Testis (tissue), 3 donors: Measurements from ENCODE around the gene GNAT1. TPM values are rescaled to one million over a fixed set of nuclear protein-coding genes. Genes with fewer than 3 reads are reported as not detected.

Experiments
- DNase-seq: peaks from one replicate; pipeline ENCODE4 v3.0.0-alpha.2; 2019
- H3K27ac ChIP-seq, 2 donors: fragments of 200-600 bp; sonication (generic); one replicate each; pipeline ENCODE4 v1.5.1; 2019
- H3K27me3 ChIP-seq: fragments of 200-600 bp; sonication (generic); one replicate; pipeline ENCODE4 v1.5.1; 2019
- H3K36me3 ChIP-seq: fragments of 200-600 bp; sonication (generic); one replicate; pipeline ENCODE4 v1.5.1; 2017; ENCODE audit warnings: low read depth; ENCODE audit errors: missing control alignments
- H3K4me1 ChIP-seq: fragments of 200-600 bp; sonication (generic); one replicate; pipeline ENCODE4 v1.5.1; 2019
- H3K4me3 ChIP-seq, 2 donors: fragments of 200-600 bp; sonication (generic); one replicate each; pipeline ENCODE4 v1.5.1; 2017 to 2019
- H3K9me3 ChIP-seq: fragments of 200-600 bp; sonication (generic); one replicate; pipeline ENCODE4 v1.5.1; 2017
- POLR2A ChIP-seq: fragments of 450-650 bp; IDR thresholded peaks from one replicate; pipeline ENCODE4 v1.6.1; 2017; ENCODE audit warnings: antibody characterized with exemption, mild to moderate bottlenecking, moderate library complexity
- WGBS, 2 donors: methylation state at CpG; one replicate each; pipeline ENCODE4 v1.1.5; 2018; 5-methylcytosine and 5-hydroxymethylcytosine counted together
- intact Hi-C: fragments of 100-400 bp; cut with DNase I; formaldehyde crosslinking; loops from one replicate; pipeline ENCODE4 v1.15.1; 2023; ENCODE audit warnings: low total_unique reads
- polyA plus RNA-seq: library from polyadenylated mRNA; stranded (reverse); fragments of 350-450 nt; fragmentation: Illumina TruSeq; extraction: RNeasy Lipid Tissue Mini Kit (QIAGEN cat#74804); gene quantifications from one replicate; pipeline ENCODE4 v1.2.3, GENCODE V29; 2014; ENCODE audit warnings: low read depth, low replicate concordance; ENCODE audit not compliant: insufficient read depth
- total RNA-seq, 2 donors: library from RNA; depleted of rRNA; stranded (reverse); fragments of >200 nt; gene quantifications; one replicate each; pipeline ENCODE4 v1.2.3, GENCODE V29; 2016
- TF ChIP-seq, protein P1 (sequence below), 3 experiments: fragments of 450-650 bp in 2 of 3; fragments of 200-600 bp in 1 of 3; sonication (generic) in 1 of 3; IDR thresholded peaks; one replicate each; pipeline ENCODE4 v1.5.1; 2016 to 2019; ENCODE audit warnings: antibody characterized with exemption in 3 of 3, mild to moderate bottlenecking in 2 of 3, moderate library complexity in 1 of 3

Gene GNAT1
- total and polyA plus RNA-seq, 3 donors from 2014 or later: 0.93 to 2.3 (median 1.2) TPM

DNA sequence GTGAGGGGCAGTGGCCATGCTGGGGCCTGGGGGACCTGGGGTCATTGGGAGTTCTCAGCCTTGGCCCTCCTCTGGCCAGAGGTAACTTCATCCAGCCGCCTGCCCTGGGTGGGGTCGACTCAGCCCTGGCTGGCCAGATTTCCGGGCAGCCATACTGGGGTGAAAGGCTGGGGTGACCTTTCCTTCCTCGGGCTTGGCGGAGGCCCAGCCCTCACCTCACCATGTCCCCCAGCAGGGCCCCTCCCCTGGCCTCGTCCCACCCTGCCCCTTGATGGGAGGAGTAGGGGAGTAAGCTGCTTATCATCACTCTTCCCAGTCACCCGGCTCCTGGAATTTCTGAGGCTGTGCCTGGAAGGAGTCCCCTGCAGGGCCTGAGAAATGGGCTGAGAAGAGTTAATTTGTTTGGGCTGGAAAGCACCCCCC is 30.8 kb upstream of the GNAT1 start:
- H3K36me3 ChIP-seq: no peaks in the 10 kb centered on the region
- WGBS, 2 donors: 42 to 53% methylated on average over 3 to 7 of the region's 7 CpGs
- H3K4me3 ChIP-seq: no peak overlapping the region
- DNase-seq: no peak
- no peak for TF ChIP-seq POLR2A
- TF ChIP-seq, protein P1, sequence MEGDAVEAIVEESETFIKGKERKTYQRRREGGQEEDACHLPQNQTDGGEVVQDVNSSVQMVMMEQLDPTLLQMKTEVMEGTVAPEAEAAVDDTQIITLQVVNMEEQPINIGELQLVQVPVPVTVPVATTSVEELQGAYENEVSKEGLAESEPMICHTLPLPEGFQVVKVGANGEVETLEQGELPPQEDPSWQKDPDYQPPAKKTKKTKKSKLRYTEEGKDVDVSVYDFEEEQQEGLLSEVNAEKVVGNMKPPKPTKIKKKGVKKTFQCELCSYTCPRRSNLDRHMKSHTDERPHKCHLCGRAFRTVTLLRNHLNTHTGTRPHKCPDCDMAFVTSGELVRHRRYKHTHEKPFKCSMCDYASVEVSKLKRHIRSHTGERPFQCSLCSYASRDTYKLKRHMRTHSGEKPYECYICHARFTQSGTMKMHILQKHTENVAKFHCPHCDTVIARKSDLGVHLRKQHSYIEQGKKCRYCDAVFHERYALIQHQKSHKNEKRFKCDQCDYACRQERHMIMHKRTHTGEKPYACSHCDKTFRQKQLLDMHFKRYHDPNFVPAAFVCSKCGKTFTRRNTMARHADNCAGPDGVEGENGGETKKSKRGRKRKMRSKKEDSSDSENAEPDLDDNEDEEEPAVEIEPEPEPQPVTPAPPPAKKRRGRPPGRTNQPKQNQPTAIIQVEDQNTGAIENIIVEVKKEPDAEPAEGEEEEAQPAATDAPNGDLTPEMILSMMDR (IDR thresholded peaks at IDR 0.05): no peak
- no peaks in the 10 kb centered on the region for H3K27me3 ChIP-seq
- H3K27ac ChIP-seq: no peak overlapping the region
- intact Hi-C loops: no loop called here
- no peaks in the 10 kb centered on the region for H3K9me3 ChIP-seq
- peaks cover 40% of the 10 kb centered on the region for H3K4me1 ChIP-seq

DNA sequence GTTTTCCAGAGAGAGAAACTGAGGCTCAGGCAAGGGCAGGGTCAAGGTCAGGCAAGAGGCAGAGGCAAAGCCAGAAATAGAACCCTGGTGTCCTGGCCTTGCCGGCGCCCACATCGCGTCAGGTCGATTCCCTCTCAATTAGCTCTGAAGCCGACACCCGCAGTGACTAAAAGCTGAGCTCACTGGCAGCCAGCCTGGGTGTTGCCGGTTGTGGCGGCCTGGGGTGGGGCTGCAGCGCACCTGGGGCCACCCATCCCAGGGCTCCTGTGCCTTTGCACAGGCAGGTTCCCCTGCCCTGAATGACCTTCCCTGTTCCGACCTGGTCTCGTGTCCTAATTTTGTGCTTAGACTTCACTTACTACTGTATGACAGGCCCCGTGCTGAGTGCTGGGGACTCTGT is 30.1 kb upstream of the GNAT1 start:
- Histone ChIP-seq H3K27me3 (no peaks in the 10 kb centered on the region), H3K4me3 (no peak overlapping the region), H3K4me1 (peaks cover 48% of the 10 kb centered on the region), H3K36me3 (no peaks in the 10 kb centered on the region), H3K9me3 (no peaks in the 10 kb centered on the region), H3K27ac (no peak overlapping the region)
- no peak for DNase-seq
- intact Hi-C loops: no loop called here
- TF ChIP-seq POLR2A: no peak
- TF ChIP-seq, protein P1 (IDR thresholded peaks at IDR 0.05): no peak
- WGBS, 2 donors: 67 to 74% methylated on average over 4 to 13 of the region's 13 CpGs

DNA sequence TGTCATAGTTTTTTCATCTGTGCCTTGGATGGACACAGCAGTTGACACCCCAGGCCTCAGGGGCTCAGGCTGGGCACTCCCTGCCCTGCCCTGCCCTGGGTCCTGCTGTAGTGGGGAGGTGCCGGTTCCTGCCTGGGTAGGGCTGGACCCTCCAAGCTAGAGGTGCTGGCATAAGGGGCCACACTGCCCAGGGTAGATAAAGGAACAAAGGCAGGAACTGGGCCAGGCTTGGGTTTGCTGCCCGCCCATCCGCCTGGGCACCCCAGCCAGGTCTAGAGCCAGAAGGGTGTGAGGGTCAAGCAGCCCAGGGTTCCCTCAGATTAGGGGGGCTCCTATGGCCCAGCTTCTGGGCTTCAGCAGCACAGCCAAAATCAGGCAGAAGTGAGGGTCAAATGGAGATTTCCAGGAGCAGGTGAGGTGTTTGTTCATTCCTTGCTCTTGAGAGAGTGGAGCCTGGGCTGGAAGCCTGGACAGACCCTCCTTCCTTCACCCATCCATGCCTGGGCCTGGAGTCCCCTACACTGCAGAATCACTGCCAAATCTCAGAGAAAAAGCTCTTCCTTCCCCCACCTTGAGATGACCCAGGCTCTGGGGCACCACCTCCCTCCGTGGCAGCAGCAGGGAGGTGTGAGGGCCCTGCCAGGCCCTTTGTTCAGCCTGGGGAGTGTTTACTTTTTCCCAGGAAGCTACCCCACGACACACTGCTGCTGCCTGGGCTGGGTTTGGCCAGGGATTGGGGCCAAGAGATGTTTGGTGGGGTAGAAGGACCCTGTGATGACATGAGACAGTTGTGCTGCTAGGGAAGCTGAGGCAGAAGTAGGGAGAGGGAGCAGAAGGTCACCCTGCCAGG is 29.2 kb upstream of the GNAT1 start:
- H3K27me3 ChIP-seq: no peaks in the 10 kb centered on the region
- H3K4me3 ChIP-seq: no peak overlapping the region
- no peaks in the 10 kb centered on the region for H3K36me3 ChIP-seq
- intact Hi-C loops: no loop called here
- 78 to 86% methylated on average over 4 to 5 of the region's 5 CpGs for WGBS, 2 donors
- TF ChIP-seq, protein P1 (IDR thresholded peaks at IDR 0.05): no peak
- TF ChIP-seq POLR2A: no peak
- H3K27ac ChIP-seq: no peak overlapping the region
- DNase-seq: no peak
- H3K4me1 ChIP-seq: peaks cover 50% of the 10 kb centered on the region
- no peaks in the 10 kb centered on the region for H3K9me3 ChIP-seq

DNA sequence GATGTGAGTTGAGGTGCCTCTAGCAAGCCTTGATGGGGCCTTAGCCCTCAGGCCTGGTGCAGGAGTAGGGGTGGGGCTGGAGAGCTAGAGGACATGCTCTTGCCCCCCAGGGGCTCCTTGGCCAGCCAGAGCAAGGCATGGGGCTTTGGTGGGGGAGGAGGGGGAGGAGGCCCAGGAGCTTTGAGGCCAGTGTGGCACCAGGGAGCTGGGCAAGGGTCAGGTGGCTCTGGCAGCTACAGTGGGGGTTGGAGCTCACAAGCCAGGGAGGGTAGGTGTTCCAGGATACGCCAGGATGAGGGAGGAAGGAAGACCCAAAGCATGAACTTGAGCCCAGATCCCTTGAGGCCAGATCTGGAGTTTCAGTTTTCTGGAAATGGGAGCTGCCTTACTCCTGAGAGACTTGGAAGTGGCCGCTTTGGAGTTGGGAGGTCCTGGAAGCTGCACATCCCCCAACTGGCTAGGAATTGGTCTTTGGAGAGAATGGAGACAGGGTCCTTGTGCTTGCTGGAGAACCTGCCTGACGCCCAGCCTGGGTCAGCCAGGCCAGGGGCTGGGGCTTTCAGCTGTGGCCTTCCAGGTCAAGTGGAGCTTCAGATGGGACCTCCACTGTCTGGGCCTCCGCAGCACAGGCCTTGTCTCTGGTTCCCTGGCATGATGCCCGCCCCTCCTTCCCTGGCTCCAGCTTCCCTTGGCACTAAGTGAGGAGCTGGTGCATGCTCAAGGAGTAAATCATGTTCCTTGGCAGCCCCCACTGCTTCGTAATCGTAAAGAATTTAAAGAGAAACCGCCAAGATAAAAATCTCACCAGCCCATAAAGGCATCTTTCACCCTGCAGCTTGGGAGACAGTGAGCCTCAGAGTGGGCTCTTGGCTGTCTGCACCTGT is 27.6 kb upstream of the GNAT1 start:
- 66 to 77% methylated on average over 7 to 8 of the region's 8 CpGs for WGBS, 2 donors
- Histone ChIP-seq H3K27ac (no peak overlapping the region), H3K9me3 (no peaks in the 10 kb centered on the region), H3K4me3 (no peak overlapping the region), H3K27me3 (no peaks in the 10 kb centered on the region), H3K4me1 (peaks cover 45% of the 10 kb centered on the region), H3K36me3 (no peaks in the 10 kb centered on the region)
- TF ChIP-seq, protein P1 (IDR thresholded peaks at IDR 0.05): no peak
- no peak for TF ChIP-seq POLR2A
- DNase-seq: peak; percentile 72
- intact Hi-C loops: no loop called here
